ENCODE results near the gene HOXA10.

HOXA10 gene

DNA sequence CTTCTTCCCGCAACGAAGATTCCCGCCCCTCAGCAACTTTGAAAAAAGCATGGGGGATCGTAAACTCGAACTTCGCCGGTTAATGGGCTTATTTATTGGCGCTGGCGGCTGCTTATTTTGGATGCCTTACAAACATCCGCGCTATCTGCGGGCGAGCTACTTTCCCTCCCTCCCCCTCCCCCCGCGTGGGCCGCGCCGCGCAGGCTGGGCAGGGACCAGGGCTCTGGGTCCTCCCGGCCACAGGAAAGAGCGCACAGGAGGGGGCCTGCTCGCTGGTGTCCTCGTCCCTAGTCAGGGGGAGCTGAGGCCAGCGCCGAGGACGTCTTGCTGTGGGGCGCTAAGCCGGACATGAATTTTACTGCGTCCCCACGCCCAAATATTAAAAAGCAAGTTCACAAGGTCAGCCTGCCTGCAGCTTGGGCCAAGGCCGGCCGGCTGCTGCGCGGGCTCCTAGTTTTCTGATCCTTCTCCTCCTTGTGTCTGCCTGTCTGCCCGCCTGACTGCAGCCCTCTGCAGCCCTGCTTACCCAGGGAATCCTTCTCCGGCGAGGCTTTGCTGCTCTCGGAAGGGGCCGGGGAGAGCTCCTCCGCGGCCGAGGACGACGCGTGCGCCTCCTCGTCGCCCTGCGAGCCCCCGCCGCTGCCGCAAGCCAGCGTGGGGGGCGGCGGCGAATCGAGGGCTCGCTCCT is 1.2 kb downstream of the HOXA10 start:
- H3K4me3 ChIP-seq: peak overlapping the region; percentile 37 to 49 (median 45)
- H3K27ac ChIP-seq: peak overlapping the region in 15 of 21 experiments; percentile 0 to 97 (median 70)

DNA sequence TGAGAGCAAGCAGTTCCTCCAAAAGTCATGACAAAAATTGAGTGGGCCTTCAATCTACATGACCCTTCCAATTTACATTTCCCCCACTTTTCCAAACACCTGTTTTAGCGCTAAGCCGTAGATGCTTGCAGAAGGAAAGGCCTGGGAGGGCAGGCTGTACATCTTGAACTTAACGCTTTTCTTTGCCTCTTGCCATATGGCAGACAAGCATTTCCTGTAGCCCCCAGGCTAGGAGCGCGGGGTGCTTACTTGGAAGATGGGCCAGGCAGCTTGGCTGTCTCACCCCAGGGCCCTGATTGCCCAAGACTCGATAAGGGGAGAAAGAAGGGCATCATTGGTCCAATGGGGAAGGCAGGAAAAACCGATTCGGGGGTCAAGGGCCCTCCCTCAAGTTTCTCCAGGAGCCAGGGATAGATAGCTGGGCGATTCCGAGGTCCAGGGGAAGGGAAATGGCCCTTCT is 1.8 kb downstream of the HOXA10 start:
- Histone ChIP-seq H3K4me3 (peak overlapping the region in 6 of 7 experiments; percentile 37 to 49 (median 46)), H3K27ac (peak overlapping the region in 10 of 21 experiments; percentile 58 to 97 (median 83))

DNA sequence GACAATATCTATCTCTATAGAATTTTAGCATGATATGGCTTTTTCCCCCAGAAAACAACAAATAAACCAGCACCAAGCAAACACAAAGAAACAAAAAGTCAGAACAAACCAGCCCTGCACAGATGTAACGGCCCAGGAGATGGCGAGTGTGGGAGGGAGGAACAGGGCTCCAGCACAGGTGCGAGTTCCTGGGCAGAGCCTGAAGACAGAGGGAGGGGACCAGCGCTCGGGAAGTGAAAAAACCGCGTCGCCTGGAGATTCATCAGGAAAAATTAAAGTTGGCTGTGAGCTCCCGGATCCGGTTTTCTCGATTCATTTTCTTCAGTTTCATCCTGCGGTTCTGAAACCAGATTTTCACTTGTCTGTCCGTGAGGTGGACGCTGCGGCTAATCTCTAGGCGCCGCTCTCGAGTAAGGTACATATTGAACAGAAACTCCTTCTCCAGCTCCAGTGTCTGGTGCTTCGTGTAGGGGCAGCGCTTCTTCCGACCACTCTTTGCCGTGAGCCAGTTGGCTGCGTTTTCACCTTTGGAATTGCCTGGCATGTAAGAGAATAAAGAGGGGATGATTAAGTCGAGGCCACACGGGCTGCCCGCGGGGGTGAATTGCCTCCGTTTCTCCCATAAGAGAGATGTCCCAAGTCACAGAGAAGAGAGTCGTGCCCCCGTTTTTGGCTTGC is 2.3 kb downstream of the HOXA10 start:
- peak overlapping the region in 2 of 7 experiments; percentile 10 to 44 for H3K4me3 ChIP-seq

DNA sequence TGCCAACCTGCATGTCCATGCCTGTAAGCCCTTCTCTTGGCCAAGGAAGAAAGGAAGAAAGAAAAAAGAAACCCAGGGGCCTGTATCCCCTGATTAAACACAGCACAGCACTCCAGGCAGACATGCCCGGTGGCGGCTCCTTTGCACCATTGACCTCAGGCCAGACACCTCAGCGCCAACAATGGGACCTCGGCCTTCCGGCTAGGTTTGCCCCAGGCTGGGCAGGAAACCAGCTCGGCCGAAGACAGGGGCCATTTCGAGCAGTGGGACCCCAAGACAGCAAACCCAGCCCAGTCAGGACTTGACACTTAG is 2.8 kb downstream of the HOXA10 start:
- Histone ChIP-seq H3K27ac (peak overlapping the region in 7 of 21 experiments; percentile 35 to 97 (median 83)), H3K4me3 (peak overlapping the region in 2 of 7 experiments; percentile 5 to 44)

More for the DNA sequence above, 2.3 kb downstream of the HOXA10 start:
- H3K27ac ChIP-seq: peak overlapping the region in 8 of 21 experiments; percentile 35 to 97 (median 83)

DNA sequence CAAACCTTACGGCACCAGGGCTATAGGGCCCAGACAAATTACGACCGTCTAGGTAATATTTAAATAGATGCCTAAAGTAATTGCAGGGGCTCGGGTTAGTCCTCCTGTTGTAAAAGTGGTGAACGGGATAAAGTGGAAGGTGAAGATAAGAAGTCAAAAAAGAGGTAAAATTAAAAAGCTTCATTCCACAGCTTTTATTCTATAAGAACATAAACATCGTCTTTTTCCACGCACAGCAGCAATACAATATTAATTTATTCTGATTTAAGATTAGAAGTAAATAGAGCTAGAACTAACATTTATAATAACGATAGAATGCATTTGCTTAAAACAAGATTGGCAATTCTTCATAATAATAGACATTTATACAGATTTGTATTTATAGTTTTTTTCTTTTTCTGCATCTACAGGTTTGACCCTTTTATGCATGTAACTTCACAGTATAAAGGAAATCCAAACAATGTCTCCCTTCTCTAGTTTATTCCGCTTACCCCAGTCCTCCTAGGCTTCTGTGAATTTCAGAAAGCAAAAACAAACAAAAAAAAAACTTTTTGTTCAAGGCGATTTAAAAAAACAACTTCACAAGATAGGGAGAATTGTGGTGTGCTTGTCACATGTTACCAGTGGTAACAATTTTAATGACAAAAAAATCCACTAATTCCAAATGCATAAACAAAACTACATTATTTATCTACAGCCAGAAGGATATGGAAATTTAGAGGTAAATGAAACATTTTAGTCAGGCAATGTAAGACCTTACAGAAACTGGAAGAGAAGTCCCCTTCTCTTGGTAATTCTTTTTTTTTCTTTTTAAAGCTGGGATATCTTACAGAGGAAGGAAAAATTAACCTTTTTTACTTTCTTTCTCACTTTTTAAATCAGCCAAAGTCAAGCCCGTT is 3.4 kb downstream of the HOXA10 start:
- Histone ChIP-seq H3K27ac (peak overlapping the region in 10 of 21 experiments; percentile 56 to 97 (median 88)), H3K4me3 (peak overlapping the region in 4 of 7 experiments; percentile 29 to 44 (median 36))

DNA sequence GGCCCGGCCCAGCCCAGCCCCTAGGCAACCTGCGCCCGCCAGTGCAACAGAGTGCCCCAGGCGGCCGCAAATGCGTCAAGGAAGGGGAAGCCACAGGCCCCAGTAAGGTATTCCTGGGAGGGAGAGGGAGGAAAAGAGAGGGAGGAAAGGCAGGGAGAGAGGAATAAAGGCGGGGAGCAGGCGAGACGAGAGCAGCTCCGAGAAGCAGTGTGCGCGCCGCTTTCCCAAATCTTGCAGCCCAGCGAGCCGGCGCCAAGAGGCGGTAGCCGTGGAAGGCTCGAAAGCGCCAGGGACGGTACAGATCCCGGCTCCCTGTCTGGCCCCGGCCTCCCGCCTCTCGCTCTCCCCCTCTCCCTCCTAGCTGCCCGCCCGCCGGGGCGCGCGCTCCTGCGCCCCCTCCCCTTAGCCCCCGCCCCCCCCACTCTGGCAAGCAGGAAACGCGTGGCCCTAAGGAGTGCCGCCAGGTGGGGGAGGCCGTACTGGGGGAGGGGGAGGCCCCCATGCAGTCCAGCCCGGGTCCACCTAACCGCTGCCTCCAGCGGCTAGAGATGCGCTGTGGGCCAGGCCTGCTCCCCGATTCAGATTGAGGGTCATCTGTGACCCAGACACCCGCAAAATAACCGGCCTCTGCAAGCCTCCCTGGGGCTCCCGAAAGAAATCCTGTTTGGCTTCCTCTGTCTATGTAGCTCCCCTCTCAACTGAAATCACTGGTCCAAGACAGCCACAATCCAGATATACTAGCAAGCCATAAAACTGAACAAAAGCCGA is 4.3 kb downstream of the HOXA10 start:
- H3K4me3 ChIP-seq: peak overlapping the region; percentile 0 to 37 (median 29)
- H3K27ac ChIP-seq: peak overlapping the region in 12 of 21 experiments; percentile 42 to 97 (median 84)

DNA sequence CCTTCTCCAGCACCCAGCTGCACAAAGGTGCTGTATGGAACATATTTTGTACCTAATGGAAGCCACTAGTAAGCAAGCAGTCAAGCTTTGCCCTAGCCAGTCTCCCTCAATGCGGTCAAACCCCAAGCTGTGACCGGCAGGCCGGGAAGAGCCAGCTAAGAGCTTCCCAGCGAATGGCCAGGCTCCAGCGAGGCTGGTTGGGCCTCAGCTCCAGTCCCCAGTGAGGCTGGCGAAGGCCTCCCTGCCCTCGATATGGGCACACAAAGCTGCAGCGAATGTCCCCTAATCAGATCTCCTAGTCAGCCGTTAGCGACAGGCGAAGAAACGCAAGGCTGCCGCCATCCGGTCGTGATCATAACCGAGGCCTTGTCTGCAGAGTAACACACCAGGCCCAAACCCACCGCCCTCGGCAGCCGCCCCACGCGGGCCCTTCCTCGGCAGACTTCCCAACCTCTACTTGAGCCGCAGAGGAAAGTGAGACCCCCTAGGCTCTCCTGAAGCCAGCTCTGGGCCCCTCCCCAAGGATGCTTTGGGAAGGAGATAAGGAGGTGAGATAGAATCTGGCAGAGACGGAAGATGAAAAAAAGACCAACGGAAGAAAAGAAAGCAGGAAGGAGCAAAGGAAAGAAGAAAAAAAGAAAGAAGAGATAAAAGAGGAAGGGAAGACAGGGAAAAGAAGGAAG is 5.7 kb downstream of the HOXA10 start:
- H3K27ac ChIP-seq: peak overlapping the region in 11 of 21 experiments; percentile 9 to 97 (median 85)
- peak overlapping the region in 3 of 7 experiments; percentile 29 to 37 (median 34) for H3K4me3 ChIP-seq

DNA sequence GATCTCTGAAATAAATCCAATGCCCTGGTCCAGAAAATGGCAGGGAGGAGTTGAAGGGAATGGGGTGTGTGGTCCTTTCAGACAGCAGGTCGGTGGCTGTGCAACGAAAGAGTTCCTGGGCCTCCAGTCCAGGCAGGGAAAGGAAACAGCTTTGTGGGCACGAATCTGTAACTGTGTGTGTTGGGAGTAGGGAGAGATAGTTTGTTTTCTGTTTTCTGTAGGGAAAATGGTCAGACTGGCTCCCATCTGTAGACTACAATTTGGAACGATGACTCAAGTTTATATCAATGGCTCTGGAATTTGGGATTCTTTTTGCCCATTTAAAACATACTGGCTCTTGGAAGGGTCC is 6.2 kb downstream of the HOXA10 start:
- Histone ChIP-seq H3K4me3 (peak overlapping the region in 1 of 7 experiments; percentile 34), H3K27ac (peak overlapping the region in 11 of 21 experiments; percentile 9 to 97 (median 85))

DNA sequence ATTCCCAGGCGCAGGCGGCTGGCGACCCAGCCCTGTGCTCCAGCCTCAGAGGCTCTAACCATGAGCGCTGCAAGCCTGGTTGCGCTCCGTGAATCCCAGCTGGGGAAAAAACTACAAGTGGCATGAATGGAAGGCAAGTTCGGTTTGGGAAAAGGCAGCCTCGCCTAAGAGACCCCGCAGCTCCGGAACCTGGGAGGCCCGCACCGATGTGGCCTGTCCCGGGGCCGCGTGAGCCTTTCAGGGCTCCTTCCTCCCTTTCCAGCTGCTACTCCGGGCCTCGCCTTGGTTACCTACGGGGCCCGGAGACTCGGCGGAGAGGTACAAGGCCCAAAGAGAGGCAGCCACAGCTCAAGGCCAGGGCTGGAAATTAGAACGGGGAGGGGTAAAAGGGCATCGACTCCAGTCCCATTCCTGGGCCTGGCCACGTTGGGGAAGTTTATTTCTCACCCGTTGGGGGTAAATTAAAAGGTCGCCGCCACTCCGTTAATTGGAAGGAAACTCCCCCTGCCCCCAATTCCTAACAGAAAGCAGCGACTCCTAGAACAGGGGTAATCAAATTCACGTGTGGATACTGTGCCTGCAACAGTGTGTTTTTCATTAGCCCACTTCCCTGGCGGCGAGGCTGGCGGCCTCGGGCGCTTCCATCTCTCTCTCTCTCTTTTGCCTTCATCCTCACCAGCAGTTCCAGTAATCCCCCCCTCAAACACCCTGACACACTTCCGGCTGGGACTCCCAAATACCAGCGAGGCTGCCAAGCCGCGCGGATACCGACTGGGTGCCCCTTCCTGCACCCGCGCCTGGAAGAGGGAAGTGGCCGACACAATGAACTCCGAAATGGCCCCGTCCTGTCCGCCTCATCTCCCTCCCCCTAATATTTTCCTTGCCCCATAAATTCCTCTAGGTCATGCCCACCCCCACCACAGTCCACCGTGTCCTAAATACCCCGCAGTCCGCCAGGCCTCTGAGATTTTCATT is 7.3 kb downstream of the HOXA10 start:
- peak overlapping the region in 5 of 7 experiments; percentile 24 to 65 (median 57) for H3K4me3 ChIP-seq
- peak overlapping the region in 11 of 21 experiments; percentile 48 to 97 (median 84) for H3K27ac ChIP-seq

DNA sequence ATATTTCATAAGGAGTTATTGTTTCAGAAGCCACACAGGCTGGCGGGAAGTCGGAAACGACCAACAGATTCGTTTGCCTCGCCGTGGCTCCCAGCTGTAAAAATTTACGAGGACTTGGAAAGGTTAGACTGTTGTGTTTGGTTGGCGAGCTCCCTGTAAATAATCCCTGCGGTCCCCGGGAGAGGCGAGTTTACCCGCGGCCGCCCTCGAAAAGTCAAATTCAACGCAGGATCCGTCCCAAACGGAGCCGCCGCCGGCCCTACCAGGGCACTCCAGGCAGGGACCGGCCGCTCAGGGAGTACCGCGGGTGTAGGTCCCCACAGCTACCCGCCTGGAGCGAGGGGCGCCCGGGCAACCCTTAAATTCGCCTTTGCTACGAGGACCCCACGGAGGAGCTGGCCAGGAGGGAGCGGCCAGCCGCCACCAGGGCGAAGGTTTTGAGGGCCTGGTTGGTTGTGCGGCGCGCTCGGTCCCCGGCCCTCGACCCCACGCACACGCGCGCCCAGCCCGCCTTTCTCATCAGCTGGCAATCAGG is 8.1 kb downstream of the HOXA10 start:
- Histone ChIP-seq H3K4me3 (peak overlapping the region in 6 of 7 experiments; percentile 24 to 65 (median 53)), H3K27ac (peak overlapping the region in 12 of 21 experiments; percentile 48 to 97 (median 84))

DNA sequence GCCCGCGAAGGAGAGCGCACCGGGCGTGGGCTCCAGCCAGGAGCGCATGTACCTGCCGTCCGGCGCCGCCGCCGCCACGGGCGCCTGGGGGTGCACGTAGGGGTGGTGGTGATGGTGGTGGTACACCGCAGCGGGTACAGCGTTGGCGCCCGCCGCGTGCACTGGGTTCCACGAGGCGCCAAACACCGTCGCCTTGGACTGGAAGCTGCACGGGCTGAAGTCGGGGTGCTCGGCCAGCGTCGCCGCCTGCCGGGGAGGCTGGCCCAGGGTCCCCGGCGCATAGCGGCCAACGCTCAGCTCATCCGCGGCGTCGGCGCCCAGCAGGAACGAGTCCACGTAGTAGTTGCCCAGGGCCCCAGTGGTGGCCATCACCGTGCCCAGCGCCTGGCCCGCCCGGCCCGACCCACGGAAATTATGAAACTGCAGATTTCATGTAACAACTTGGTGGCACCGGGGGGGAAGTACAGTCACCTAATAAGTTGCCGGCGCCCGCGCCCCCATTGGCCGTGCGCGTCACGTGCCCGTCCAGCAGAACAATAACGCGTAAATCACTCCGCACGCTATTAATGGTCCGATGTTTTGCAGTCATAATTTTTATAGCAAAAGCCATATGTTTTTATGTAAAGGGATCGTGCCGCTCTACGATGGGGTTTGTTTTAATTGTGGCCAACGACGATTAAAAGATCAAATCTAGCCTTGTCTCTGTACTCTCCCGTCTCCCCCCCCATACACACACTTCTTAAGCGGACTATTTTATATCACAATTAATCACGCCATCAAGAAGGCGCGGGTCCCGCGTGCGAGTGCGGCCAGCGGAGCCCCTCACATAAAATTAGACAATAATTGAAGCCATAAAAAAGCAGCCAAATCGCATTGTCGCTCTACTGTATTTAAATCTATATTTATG is 8.8 kb downstream of the HOXA10 start, which contains the start of gene HOXA9:
HOXA9 (minus strand) TSS at position 449 of the 907 bp plus-strand sequence; CDS start at position 369, 80 bp downstream.
- Histone ChIP-seq H3K27ac (peak within 1 kb of the TSS in 14 of 21 experiments; percentile 8 to 97 (median 82)), H3K4me3 (peak within 1 kb of the TSS; percentile 24 to 65 (median 49))

DNA sequence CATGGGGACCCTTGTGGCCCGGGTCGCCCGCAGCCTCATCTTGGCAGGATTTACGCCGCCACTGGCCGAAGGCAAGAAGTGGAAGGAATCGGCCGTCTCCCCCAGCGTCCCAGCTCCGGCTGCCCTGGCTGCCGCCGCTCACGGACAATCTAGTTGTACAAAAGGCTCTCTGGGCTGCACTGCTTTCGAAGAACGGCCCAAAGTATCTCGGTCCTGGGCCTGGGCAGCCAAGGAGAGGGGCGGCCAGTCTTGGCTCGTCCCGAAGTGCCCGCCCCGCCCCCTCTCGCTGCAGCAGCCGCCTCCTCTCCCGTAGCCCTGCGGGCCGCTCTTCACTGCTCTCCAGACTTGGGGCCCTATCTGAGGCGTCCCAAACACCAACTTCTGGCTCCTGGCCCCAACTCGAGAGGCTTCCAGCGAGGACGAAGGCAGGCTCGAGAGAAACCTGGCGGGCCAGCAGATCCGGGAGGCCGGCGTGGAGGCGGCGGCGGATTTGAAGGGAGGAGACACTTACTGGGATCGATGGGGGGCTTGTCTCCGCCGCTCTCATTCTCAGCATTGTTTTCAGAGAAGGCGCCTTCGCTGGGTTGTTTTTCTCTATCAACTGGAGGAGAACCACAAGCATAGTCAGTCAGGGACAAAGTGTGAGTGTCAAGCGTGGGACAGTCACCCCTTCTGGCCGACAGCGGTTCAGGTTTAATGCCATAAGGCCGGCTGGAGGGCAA is 9.6 kb downstream of the HOXA10 start:
- peak overlapping the region in 13 of 21 experiments; percentile 8 to 97 (median 83) for H3K27ac ChIP-seq
- peak overlapping the region; percentile 24 to 65 (median 49) for H3K4me3 ChIP-seq

DNA sequence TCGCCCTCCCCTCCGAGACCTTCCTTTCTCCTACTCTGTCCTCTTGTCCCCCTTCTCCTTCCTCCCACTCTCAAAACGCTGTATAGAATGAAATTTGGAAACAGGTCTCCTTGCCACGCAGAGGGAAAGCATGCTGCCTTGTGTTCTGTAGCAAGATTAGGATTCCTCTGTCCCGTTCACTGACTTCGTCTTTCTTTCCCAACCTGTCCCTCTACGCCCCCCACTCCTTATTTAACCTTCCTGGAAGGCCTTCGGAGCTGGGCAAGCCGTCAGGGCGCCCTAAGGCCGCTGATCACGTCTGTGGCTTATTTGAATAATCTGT is 10.1 kb downstream of the HOXA10 start:
- H3K27ac ChIP-seq: peak overlapping the region in 11 of 21 experiments; percentile 1 to 97 (median 84)
- H3K4me3 ChIP-seq: peak overlapping the region; percentile 24 to 65 (median 49)

DNA sequence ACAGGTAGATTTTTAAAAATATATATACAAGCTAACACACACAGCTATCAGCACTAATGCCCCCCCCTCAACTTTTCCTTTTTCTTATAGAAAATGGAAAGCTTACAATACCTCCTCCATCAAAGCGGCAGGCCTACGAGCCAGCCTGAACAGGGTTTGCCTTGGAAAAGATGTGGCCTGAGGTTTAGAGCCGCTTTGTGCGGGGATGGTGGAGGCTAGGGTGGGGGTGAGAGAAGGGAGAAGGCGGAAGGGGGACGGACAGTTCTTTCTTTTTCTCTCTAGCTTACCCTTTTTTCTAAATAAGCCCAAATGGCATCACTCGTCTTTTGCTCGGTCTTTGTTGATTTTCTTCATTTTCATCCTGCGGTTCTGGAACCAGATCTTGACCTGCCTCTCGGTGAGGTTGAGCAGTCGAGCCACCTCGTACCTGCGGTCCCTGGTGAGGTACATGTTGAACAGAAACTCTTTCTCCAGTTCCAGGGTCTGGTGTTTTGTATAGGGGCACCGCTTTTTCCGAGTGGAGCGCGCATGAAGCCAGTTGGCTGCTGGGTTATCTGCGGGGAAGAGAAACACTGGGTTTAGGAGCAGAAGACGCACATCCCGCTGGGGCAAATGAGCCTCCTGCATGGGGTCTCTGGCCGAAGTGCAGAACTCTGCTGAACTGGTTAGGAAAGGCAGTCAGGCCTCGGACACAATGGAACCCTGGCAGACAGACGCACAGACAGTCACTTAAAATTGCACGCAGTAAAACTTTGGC is 10.7 kb downstream of the HOXA10 start:
- Histone ChIP-seq H3K4me3 (peak overlapping the region in 5 of 7 experiments; percentile 42 to 65 (median 57)), H3K27ac (peak overlapping the region in 9 of 21 experiments; percentile 1 to 97 (median 92))
